Measurements from ENCODE around the gene S100A9.

S100A9 gene

DNA sequence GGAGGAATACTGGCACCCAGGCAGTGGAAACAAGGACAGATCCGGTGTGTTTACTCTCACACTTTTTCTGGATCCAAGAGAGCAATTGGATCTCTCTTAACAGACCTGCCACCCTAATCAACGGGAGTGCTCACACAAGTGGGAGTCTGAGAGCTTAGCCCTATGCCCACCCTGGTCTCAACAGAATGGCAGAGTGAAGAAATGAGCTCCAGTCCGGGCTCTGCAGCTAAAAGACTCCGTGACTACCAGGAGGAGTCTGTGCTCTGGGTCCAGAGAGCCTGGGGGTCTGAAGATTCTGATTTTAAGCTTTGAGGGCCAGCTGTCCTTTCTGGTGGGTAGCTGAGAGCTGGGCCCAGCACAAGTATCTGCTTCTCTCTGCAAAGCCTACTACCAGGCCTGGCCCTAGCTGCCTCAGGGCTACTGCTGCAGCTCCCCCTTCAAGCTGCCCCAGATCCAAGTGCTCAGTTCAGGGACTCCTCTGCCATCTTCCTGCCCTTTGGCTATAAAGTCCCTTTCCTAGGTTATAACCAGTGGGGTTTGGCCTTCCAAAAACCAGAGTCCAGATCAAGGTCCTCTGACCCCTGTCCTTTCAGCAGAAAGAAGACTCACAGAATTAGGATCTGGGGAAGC, 3.9 kb downstream of the S100A9 start:
- DNase-seq = no peak

DNA sequence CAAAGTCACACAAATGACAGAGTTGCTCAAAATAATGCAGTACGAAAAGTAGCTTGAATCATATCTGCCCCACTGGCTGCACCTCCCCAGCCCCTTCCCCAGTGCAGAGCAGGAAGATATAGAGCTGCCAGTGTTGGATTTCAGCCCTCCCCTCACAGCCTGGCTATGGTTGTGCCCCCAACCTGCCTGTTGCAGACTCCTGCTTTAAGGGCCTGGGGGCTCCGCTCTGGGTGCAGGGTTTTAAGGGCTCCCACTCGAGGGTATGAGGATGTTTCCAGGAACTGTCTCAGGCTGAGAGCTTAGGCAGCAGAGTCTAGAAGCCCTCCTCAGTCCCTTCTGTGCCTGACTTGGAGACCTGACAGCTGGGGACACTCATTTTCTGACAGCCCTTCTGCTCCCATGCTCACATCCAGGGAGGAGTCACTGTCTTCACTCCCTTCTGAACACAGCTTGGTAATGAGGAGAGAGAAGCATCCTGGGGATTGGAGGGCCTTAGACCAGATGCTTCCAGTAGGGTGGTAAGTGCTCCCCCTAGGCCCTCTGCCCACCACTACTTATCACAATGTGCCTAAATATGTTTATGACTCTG, 4.6 kb downstream of the S100A9 start:
- DNase-seq = no peak

DNA sequence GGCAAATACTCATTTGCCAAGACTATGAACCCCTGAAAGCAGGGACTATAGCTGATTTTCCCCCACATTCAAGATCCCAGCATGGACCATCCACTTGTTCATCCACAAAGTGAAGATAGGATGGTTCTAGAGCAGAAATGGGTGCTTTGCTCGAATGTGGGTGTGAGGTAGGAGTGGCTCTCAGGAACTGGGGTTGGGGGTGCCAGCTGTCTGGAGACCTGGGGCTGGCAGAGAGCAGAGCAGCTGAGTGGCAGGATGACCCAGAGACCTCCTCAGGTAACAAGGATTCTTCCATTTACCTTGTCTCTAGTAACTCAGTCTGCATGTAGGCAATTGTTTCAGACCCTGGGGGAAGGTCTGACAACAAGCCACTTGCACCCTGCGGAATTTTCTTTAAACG, 6.0 kb downstream of the S100A9 start:
- no peak for DNase-seq

DNA sequence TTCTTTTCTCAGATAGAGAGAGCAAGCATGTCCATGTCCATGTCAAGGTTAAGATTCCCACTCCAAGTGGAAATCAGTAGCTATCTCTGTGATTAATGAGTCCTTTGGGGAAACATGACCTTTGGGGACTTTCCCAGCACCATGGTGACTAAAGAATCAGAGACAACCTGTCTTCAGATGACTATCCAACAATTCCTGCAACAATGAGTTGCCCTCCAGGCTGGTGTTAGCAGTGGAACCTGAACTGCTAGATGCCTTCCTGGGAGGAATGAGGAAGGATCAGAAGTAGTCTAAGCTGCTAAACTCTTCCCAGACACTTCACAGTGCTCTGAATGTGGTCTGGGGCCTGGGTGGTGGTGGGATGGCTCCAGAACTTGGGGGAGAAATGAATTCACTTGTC, 6.5 kb downstream of the S100A9 start:
- DNase-seq = no peak

DNA sequence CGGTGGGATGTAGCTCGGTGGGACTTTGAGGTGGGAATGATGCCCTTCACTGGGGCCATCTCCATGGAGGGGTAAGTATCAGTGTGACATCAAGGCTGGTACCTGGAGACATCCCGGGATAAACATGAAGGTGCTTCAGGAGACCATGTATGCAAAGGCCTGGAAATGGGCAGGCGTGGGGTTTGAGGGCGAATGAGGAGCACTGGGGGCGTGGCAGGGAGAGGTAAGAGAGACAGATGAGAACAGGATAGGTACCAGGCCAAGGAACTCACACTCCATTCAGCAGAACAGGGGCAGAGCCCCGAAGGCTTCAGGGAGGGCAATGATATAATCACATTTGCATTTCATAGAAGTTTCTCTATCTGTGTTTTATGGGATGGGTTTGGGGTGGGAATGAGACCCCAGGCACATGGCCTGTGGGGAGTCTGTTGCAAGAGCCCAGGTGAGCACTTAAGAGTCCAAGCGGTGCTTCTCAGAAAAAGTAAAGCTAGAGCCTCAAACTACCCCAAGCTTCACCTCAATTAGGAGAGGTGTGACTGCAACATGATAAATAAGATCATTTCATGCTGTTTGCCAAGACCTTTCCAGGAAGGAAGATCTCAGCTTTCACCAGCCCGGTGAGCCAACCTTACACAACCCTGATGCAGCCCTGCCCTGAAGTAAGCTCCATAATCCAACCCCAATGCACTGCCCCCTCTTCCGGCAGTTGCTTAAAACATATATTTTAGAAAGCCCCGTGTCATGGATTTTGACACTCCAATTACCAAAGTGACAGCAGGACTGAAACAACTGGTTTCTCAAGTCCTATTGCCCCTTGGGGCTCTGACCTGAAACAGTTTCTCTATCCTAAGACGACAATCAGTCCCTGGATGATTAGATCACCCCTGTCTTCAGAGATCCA, 7.4 kb downstream of the S100A9 start:
- DNase-seq = no peak

DNA sequence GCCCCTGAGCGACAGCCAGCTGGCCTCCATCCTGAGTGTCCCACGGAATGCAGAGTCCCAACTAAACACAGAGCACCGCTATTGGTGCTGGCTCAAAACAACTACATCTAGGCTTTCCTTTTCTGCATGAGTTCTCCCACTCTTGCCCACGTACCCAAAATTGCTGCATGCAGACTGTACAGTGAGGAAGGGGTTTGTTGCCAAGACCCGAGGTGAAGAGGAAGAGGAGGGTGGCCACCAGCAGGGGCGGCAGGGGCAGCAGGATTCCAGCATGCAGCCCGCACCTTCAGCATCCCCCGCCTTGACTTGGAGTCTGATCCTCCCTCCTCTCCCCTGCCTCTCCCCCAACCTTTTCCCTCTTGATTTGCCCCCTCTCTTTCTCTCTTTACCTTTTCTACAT, 8.0 kb downstream of the S100A9 start:
- no peak for DNase-seq

DNA sequence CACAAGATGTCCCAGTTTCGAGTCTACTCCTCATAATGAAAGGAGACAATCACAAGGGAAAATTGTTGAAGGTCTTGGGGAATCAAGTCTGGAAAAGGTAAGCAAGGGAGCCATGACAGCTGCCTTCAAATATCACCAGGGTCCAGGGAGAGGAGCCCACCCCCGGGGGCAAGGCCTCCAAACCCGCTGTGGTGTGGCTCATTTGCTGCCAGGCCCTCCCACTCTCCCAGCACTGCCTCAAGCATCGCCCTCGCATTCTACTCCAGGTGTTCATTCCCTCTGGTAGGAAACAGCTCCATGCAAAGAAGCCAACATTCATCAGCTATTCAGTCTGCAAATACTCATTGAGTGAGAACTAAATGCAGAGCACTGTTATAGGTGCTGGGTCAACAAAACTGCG, 8.6 kb downstream of the S100A9 start:
- no peak for DNase-seq

DNA sequence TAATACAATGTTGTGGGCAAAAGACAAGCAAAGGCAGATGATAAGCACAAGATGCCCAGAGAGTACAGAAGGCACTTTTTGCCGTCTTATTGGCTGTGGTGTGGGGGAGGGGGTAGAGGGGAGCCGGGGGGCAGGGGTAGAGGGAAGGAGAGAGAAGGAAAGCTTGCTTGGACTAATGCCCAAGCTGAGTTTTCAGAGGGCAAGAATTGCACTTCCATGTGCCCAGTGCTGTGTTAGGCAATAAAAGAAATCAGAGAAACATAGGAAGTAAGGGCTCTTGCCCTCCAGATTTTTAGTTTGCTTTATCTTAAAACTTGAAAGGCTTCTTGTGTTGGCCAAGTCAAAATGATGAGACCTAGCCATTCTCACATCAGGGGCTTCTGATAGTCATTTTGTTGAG, 9.4 kb downstream of the S100A9 start:
- no peak for DNase-seq

DNA sequence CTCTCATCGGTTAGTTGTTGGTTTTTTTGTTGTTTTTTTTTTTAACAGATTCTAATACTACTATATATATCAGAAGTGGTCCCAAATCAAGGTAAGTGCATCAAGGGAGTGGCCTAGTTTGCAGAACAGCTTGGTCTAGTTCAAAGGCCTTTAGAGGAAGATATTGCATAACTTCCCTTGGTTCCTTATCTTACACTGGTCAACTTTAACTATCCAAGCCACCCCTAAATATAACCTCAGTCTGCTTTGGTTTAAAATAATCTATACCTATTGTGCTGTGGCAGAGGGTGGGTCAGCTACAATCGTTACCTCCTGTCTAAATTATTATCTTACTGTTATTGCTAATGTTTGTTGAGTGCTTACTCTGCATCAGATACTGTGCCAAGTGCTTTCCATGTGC, 10.8 kb downstream of the S100A9 start:
- DNase-seq = no peak

DNA sequence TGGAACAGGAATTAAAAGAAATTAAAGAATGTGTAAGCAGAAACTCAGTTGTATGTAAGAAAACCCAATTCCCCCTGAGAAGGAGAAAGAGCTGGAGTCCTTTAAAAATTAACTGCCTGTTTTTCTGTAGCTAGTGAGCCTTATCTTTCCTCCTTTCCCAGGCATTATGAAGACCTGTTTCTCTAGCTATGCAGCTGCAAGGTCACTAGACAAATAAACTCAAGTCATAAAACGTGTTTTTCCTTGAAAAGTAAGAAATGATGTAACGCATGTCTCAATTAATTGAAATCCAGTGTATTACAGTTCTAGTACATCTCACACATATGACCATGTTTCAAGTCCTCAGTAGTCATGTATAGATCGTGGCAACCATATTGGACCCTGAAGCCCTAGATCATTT, 12.5 kb downstream of the S100A9 start:
- DNase-seq = no peak

DNA sequence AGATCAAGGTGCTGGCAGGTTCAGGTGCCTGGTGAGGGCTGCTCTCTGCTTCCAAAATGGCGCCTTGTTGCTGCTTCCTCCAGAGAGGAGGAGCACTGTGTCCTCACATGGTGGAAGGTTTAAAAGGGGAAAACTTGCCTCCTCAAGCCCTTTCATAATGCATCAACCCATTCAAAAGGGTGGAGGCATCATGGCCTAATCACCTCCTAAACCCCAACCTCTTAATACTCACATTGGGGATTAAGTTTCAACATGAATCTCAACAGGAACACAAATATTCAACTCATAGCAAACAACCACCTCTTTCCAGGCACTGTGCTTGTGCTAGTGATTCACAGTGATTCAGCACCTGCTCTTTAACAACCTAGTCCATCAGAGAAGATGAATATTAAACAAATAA, 13.6 kb downstream of the S100A9 start:
- DNase-seq = no peak

DNA sequence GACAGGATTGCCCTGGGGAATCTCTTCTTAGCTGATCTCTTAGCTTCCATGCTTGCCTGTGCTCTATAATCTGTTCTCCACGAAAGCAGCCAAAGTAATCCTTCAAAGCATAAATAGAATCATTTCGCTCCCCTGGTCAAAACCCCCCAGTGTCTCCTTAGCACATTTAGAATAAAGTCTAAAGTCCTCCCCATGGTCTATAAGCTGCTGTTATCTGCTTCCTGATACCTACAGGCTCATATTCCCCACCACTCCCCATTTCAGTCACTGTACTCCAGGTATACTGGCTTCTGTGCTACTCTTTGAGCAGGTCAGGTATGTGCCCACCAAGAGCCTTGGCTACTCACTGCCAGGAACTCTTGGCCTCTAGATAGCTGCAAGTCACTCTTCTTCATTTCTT, 14.9 kb downstream of the S100A9 start:
- no peak for DNase-seq

DNA sequence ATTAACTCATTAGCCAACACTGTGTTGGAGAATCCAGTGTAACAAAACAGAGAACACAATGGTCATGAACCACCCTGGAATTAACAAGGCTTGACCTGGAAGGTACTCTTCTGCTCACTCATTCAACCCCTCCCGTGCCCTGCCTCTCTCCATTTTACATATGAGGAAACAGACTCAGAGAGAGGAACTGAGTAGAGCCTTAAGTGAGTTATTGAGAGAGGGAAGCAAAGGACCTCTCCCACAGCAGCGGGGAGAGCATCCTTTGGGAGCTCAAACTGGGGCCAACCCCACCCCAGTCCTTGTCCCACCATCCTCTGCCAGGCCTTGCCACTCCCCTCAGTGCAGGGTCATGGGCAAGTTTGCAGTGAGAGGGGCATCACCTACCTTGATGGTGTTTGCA, 16.4 kb downstream of the S100A9 start:
- DNase-seq = no peak

DNA sequence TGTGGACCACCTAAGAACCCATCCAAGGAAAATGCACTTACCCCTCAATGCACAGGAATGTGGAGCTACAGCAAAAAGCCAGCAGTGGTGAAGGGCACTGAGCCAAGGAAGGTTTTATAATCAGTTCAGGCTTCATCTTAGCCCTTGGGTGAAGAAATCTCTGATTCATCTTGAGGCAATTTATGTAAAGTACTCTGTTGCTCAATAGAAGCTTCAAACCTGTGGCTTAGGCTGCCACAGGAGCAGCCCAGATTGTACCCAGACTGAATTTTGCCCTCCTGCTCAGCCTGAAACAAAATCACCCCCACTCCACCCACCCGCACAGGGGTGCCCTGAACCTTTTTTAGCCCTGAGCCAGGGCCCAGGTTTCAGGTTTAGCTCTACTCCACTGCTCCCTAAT, 17.9 kb downstream of the S100A9 start, which contains the start of gene S100A12:
Gene S100A12 (minus strand): TSS at position 111 of the 400 bp plus-strand sequence. CDS start 1,029 bp downstream, outside the sequence.
- no peak for DNase-seq

DNA sequence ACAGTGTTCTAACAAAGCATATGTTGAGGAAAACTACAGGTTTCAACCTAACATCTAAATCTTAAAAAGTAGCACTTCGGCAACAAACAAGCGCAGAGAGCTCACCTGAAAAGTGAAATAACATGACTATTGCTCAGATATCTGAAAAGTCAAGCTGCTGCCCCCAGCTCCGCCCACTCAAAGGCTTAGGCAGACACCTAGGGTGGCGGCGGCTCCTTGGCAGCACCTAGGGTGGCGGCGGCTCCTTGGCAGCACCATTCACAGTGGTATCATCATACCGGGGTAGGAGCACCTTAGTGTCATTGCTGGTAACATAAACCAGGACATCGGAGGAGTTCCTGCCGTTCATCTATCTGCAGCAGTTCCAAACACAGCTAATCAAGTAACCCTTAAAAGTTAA, 21.9 kb downstream of the S100A9 start:
- no peak for DNase-seq

DNA sequence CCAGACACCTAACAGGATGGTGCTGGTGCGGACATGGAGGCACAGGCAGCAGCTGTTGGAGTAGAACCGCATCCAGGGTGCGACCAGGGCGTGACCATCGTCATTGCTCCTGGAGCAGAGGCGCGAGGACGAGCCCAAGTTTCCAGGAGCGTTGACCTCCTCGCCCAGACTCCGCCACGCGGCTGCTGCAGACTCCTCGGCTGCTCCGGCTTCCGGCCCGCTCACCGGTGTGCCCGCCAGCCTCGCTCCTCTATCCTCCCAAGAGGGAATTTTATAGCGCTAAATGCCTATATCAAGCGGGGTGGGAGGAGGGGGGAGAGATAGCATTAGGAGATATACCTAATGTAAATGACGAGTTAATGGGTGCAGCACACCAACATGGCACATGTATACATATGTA, 23.1 kb downstream of the S100A9 start:
- DNase-seq = no peak

DNA sequence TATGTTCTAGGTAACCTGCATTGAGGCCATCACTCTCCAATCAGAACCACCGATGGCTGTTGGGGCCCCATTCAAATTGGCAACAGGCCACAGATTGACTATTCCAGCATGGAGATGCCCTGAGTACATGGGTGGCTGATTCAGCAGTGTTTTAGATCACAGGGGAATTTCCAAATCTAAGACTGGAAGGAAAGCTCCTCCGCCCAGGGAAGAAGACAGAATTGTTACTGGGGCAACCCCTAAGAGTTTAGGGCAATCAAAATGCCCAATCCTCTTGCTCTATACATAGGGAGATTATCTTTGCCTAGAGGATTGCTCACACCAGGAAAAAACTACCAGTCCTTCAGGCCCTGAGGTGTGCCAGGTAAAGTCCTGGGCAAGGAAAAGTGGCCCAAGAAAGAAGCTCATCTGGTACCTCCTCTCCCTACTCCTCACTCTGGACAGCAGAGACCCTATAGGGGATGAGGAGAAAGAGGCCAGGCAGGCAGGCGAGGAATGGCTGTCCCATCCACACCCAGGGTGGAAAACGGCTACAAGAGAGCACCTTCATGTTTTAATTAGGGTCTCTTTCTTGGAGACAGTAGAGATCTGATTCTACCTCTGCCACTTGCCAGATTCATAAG, 27.4 kb downstream of the S100A9 start:
- no peak for DNase-seq

DNA sequence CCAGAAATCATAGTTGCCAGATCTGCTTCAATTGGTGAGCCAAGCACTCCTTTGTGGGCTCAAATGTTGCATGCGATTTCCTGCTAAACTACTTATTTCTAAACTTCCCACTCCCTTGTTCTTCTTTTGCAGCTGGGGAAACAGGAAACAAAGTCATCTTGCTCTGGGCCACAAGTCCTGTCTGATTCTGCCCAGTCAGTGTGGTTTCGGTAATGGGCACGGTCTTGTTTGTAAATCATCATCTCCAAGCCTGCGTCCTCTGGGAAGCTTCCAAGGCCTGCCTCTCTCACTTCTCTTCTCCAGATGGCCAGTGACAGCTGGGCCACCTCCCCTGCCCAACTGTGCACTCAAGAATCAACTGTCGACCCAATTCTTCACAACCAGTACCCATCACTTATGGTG, 28.8 kb downstream of the S100A9 start:
- no peak for DNase-seq

DNA sequence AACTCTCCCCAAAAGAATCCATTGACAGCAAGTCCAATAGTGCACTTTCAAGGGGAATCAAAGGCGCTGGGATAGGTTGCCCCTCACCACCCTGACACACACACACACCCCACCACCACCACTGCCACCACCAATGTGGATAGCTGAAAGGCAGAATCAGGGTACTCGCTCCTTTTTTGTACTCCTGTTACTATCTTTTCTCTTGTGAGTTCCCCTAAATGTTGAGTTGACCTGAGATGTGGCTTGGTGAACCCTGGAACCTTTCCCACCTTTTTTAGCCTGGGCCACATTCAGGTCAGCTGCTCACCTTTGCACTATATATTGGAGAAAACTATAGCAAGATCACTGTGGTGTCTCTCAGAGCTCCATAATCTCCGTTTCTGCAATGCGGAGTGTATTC, 29.3 kb downstream of the S100A9 start:
- no peak for DNase-seq

DNA sequence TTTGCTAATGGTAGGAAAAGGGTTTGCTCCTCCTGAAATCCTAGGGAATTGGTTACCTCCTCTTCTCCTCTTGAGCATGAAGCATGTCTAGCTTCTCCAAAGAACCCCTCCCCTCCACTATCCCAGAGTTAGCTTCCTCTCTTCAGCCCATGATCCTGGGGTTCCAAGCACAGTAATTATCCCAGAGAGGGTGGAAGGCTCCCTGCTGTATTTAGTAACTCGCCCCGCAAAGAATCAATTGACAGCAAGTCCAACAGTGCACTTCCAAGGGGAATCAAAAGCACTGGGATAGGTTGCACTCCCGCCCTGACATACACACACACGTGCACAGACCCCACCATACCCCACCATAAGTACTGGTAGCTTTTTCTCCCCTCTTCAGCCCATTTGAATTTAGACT, 30.1 kb downstream of the S100A9 start:
- no peak for DNase-seq

DNA sequence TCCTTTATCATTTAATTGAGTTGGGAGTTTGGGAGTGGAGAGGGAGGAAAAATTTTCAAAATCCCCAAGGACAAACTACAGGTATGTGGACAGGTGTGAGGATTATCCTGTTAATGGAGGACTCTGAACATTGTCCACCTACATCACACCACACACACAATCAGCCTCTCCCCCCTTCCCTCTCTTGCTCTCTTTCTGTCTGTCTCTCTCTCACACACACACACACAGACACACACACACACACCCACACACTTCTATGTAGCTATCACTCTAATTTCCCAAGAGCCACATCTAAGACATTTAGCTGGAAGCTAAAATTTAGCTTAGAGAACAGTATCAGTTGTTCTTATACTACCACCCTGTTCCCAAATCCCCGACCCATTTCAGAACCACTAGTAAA, 31.7 kb downstream of the S100A9 start:
- no peak for DNase-seq

DNA sequence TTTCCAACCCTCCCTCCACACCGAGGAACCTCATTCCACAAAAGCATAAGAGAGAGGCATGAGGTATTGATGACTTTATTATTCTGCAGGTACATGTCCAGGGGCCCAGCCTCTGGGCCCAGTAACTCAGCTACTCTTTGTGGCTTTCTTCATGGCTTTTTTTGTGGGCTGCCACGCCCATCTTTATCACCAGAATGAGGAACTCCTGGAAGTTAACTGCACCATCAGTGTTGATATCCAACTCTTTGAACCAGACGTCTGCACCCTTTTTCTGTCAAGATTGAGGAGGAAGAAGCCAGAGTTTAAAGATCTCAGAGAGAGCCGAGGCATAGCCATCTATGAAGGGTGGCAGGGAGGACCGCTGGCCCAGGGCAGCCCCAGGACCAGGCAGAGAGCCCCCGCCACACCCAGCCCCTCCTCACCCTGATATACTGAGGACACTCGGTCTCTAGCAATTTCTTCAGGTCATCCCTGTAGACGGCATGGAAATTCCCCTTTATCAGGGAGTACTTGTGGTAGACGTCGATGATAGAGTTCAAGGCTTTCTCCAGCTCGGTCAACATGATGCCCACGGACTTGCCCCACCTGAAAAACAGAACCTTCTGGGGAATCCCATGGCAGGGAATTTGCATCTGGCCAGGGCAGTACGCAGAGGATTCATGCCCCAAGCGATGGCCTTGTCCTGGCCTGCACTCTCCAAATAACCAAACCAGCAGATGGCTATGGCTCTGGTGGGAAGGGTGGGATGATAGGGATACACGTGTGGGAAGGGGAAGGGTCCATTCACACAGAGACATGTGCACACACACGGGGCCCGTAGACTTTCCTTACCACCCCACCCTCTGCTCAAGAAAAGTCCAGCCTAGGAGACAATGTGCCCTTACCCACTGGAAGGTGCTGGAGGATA, 32.6 kb downstream of the S100A9 start:
- DNase-seq = no peak

Measured in NCI-H510A treated with DMSO at 0.1 percent for 48 hours (cell line).